IPS-11a (cell line): ENCODE results near the gene MEG3.

Source experiments
- H3K4me3 ChIP-seq: one replicate; pipeline ENCODE4 v1.5.1; 2013; ENCODE audit warnings: low read depth, low read length, control low read depth

MEG3 gene

GRCh38 chr14:100862277-100862676, 36.4 kb downstream of the MEG3 start:
- H3K4me3 ChIP-seq, result no peak overlapping the region

GRCh38 chr14:100862793-100863192, 36.9 kb downstream of the MEG3 start:
- H3K4me3 ChIP-seq, result no peak overlapping the region

- H3K4me3 ChIP-seq, result no peak overlapping the region
Observed at GRCh38 chr14:100864206-100864605, 38.3 kb downstream of the MEG3 start.

- H3K4me3 ChIP-seq, result no peak overlapping the region
Observed at GRCh38 chr14:100864960-100865681, 39.2 kb downstream of the MEG3 start.

GRCh38 chr14:100865682-100866591, 40.0 kb downstream of the MEG3 start:
- H3K4me3 ChIP-seq, result no peak overlapping the region

- H3K4me3 ChIP-seq, result no peak overlapping the region
Observed at GRCh38 chr14:100866666-100867630, 41.0 kb downstream of the MEG3 start.

GRCh38 chr14:100867631-100868315, 41.9 kb downstream of the MEG3 start:
- H3K4me3 ChIP-seq, result no peak overlapping the region

GRCh38 chr14:100868621-100869370, 42.9 kb downstream of the MEG3 start:
- no peak overlapping the region for H3K4me3 ChIP-seq

- no peak overlapping the region for H3K4me3 ChIP-seq
Observed at GRCh38 chr14:100871234-100872186, 45.6 kb downstream of the MEG3 start.

- H3K4me3 ChIP-seq, result no peak overlapping the region
Observed at GRCh38 chr14:100872259-100873095, 46.6 kb downstream of the MEG3 start.

GRCh38 chr14:100873096-100873482, 47.2 kb downstream of the MEG3 start:
- H3K4me3 ChIP-seq, result no peak overlapping the region

GRCh38 chr14:100874051-100874410, 48.1 kb downstream of the MEG3 start:
- no peak overlapping the region for H3K4me3 ChIP-seq

- H3K4me3 ChIP-seq, result no peak overlapping the region
Observed at GRCh38 chr14:100874411-100875091, 48.6 kb downstream of the MEG3 start.

GRCh38 chr14:100875126-100875525, 49.2 kb downstream of the MEG3 start:
- no peak overlapping the region for H3K4me3 ChIP-seq

- H3K4me3 ChIP-seq, result no peak overlapping the region
Observed at GRCh38 chr14:100875861-100876590, 50.1 kb downstream of the MEG3 start.
